NCI-H82 (cell line): ENCODE measurements around the gene PLPP4.

Source experiments
- DNase-seq: peaks from one replicate; lab custom pipeline; 2025; lab: John Stamatoyannopoulos, UW

Gene PLPP4

GRCh38 chr10:120456143-120456625 is 843 bp upstream of the PLPP4 start:
- peak; percentile 31 for DNase-seq

- DNase-seq: no peak
Observed at GRCh38 chr10:120457431-120458172, 575 bp downstream of the PLPP4 start.

- DNase-seq: no peak
Observed at GRCh38 chr10:120458432-120458831, 1.4 kb downstream of the PLPP4 start.

GRCh38 chr10:120459185-120459584 is 2.2 kb downstream of the PLPP4 start:
- DNase-seq: no peak

- no peak for DNase-seq
Observed at GRCh38 chr10:120460186-120460585, 3.2 kb downstream of the PLPP4 start.

- no peak for DNase-seq
Observed at GRCh38 chr10:120460776-120461175, 3.7 kb downstream of the PLPP4 start.

GRCh38 chr10:120462018-120462682 is 5.1 kb downstream of the PLPP4 start:
- DNase-seq: no peak

GRCh38 chr10:120465138-120465537 is 8.1 kb downstream of the PLPP4 start:
- no peak for DNase-seq

GRCh38 chr10:120466006-120466405 is 9.0 kb downstream of the PLPP4 start:
- no peak for DNase-seq

- peak; percentile 7 for DNase-seq
Observed at GRCh38 chr10:120473593-120473992, 16.6 kb downstream of the PLPP4 start.

GRCh38 chr10:120474956-120475355 is 17.9 kb downstream of the PLPP4 start:
- peak; percentile 73 for DNase-seq

- DNase-seq: no peak
Observed at GRCh38 chr10:120475844-120476791, 19.1 kb downstream of the PLPP4 start.

- DNase-seq: no peak
Observed at GRCh38 chr10:120477021-120477742, 20.2 kb downstream of the PLPP4 start.

- DNase-seq: no peak
Observed at GRCh38 chr10:120477743-120478141, 20.7 kb downstream of the PLPP4 start.

GRCh38 chr10:120478386-120478785 is 21.4 kb downstream of the PLPP4 start:
- no peak for DNase-seq

GRCh38 chr10:120479506-120479905 is 22.5 kb downstream of the PLPP4 start:
- DNase-seq: no peak

- peak; percentile 92 for DNase-seq
Observed at GRCh38 chr10:120480065-120480600, 23.1 kb downstream of the PLPP4 start.

GRCh38 chr10:120480848-120481247 is 23.8 kb downstream of the PLPP4 start:
- peak; percentile 40 for DNase-seq

GRCh38 chr10:120483006-120483405 is 26.0 kb downstream of the PLPP4 start:
- no peak for DNase-seq

- DNase-seq: no peak
Observed at GRCh38 chr10:120483651-120484301, 26.7 kb downstream of the PLPP4 start.

GRCh38 chr10:120485946-120486345 is 28.9 kb downstream of the PLPP4 start:
- DNase-seq: no peak
